Thoracic aorta (tissue), 2 donors: ENCODE results near the gene MYADML2. TPM values are rescaled to one million over a fixed set of nuclear protein-coding genes. Genes with fewer than 3 reads are reported as not detected.

ENCODE experiments used
- ATAC-seq: fragments of 150-250 bp; one replicate; pipeline ENCODE4 v1.8.0; 2017; ENCODE audit warnings: low read depth; ENCODE audit not compliant: insufficient number of reproducible peaks, low FRiP score
- DNase-seq: peaks from one replicate; pipeline ENCODE4 v3.0.0-alpha.2; 2020; ENCODE audit warnings: low spot score
- H3K27ac ChIP-seq, 2 donors: fragments of 200-600 bp; sonication (generic); 1 replicate in 1 of 2; 2 replicates in 1 of 2; pipeline ENCODE4 v1.5.1; 2016; ENCODE audit warnings: mild to moderate bottlenecking in 2 of 2, moderate library complexity in 2 of 2
- H3K27me3 ChIP-seq: fragments of 200-600 bp; sonication (generic); replicated peaks from 2 replicates; pipeline ENCODE4 v1.6.0; 2016; ENCODE audit warnings: mild to moderate bottlenecking; ENCODE audit not compliant: insufficient read depth
- H3K36me3 ChIP-seq: fragments of 200-600 bp; sonication (generic); one replicate; pipeline ENCODE4 v1.5.1; 2016
- H3K4me1 ChIP-seq, 2 donors: fragments of 200-600 bp; sonication (generic); 1 replicate in 1 of 2; 2 replicates in 1 of 2; pipeline versions ENCODE4 v1.5.1 to v1.6.0; 2016; ENCODE audit warnings: low read depth in 2 of 2, mild to moderate bottlenecking in 1 of 2; ENCODE audit not compliant: control insufficient read depth in 1 of 2
- H3K4me3 ChIP-seq: fragments of 200-600 bp; sonication (generic); 2 replicates; pipeline ENCODE4 v1.5.1; 2016; ENCODE audit warnings: mild to moderate bottlenecking
- H3K9me3 ChIP-seq: fragments of 200-600 bp; sonication (generic); 2 replicates; pipeline ENCODE4 v1.5.1; 2016
- CTCF ChIP-seq: fragments of 200-600 bp; sonication (generic); IDR thresholded peaks from one replicate; pipeline ENCODE4 v1.5.1; 2019; ENCODE audit warnings: antibody characterized with exemption
- total RNA-seq, 2 donors: library from RNA; depleted of rRNA; stranded (reverse); fragments of >200 nt; gene quantifications; one replicate each; pipeline versions ENCODE4 v1.1.0 to v1.2.3, GENCODE V29; 2016

MYADML2 gene
- total RNA-seq, 2 donors from 2014 or later = not detected

- TF ChIP-seq CTCF = no peak
- H3K9me3 ChIP-seq = no peaks in the 10 kb centered on the region
- DNase-seq = no peak
- peak within 1 kb of the TSS; percentile 27 to 63 for H3K27ac ChIP-seq
- H3K4me3 ChIP-seq = peak within 1 kb of the TSS; percentile 92
- peaks cover 24 to 28% of the 10 kb centered on the region in 2 donors for H3K4me1 ChIP-seq
- peaks cover 40% of the 10 kb centered on the region for H3K36me3 ChIP-seq
- no peak for ATAC-seq
- no peaks in the 10 kb centered on the region for H3K27me3 ChIP-seq
Measured at GRCh38 chr17:81917565-81918332, 29.3 kb downstream of the MYADML2 start, which contains the start of gene SIRT7. TSS of gene SIRT7 (minus strand) at chr17:81918176. CDS start at chr17:81918131, 45 bp downstream.

GRCh38 chr17:81916234-81917001 lies 30.6 kb downstream of the MYADML2 start:
- ATAC-seq (no peak), DNase-seq (no peak)
- TF ChIP-seq CTCF = no peak
- Histone ChIP-seq H3K4me3 (peak overlapping the region; percentile 92), H3K9me3 (no peaks in the 10 kb centered on the region), H3K27ac (no peak overlapping the region), H3K4me1 (peaks cover 16 to 21% of the 10 kb centered on the region in 2 donors), H3K36me3 (peaks cover 35% of the 10 kb centered on the region), H3K27me3 (no peaks in the 10 kb centered on the region)

- Histone ChIP-seq H3K9me3 (no peaks in the 10 kb centered on the region), H3K27me3 (no peaks in the 10 kb centered on the region), H3K4me3 (no peak overlapping the region), H3K4me1 (peaks cover 15 to 26% of the 10 kb centered on the region in 2 donors), H3K27ac (no peak overlapping the region), H3K36me3 (peaks cover 32% of the 10 kb centered on the region)
- DNase-seq (no peak), ATAC-seq (no peak)
- no peak for TF ChIP-seq CTCF
Measured at GRCh38 chr17:81915331-81915730, 31.7 kb downstream of the MYADML2 start.

- TF ChIP-seq CTCF = no peak
- peaks cover 28% of the 10 kb centered on the region for H3K36me3 ChIP-seq
- H3K4me1 ChIP-seq = peaks cover 19 to 31% of the 10 kb centered on the region in 2 donors
- no peak overlapping the region for H3K4me3 ChIP-seq
- H3K9me3 ChIP-seq = no peaks in the 10 kb centered on the region
- no peak overlapping the region for H3K27ac ChIP-seq
- H3K27me3 ChIP-seq = no peaks in the 10 kb centered on the region
- no peak for DNase-seq
- ATAC-seq = no peak
Measured at GRCh38 chr17:81914103-81914850, 32.8 kb downstream of the MYADML2 start.
